Neural cell (in vitro differentiated cells): ENCODE results near the gene PRRX1. TPM values are rescaled to one million over a fixed set of nuclear protein-coding genes. Genes with fewer than 3 reads are reported as not detected.

Experiments
- H2AFZ ChIP-seq: fragments of 200-600, 300-800 bp; sonication (generic), shearing (Covaris generic); 2 replicates; pipeline ENCODE4 v1.6.0; 2014; ENCODE audit warnings: low read depth, mild to moderate bottlenecking, antibody characterized with exemption, low read length, moderate library complexity
- H3F3A ChIP-seq: fragments of 200-600 bp; shearing (Covaris generic); 2 replicates; pipeline ENCODE4 v1.6.1; 2016; ENCODE audit warnings: mild to moderate bottlenecking, moderate library complexity, mixed read lengths, antibody characterized with exemption, low read length; ENCODE audit not compliant: insufficient read depth, poor library complexity, severe bottlenecking
- H3K27ac ChIP-seq: fragments of 200-600, 300-800 bp; sonication (generic), shearing (Covaris generic); 2 replicates; pipeline ENCODE4 v1.5.1; 2014; ENCODE audit warnings: mild to moderate bottlenecking, low read length, moderate library complexity
- H3K27me3 ChIP-seq: fragments of 300-800, 200-600 bp; sonication (generic), shearing (Covaris generic); 2 replicates; pipeline ENCODE4 v1.6.0; 2014; ENCODE audit warnings: mild to moderate bottlenecking, low read depth, low read length, moderate library complexity; ENCODE audit not compliant: insufficient read depth
- H3K36me3 ChIP-seq: fragments of 300-800, 200-600 bp; sonication (generic), shearing (Covaris generic); 2 replicates; pipeline ENCODE4 v1.5.1; 2014; ENCODE audit warnings: mild to moderate bottlenecking, antibody characterized with exemption, low read length, moderate library complexity; ENCODE audit not compliant: insufficient read depth
- H3K4me2 ChIP-seq: fragments of 300-800, 200-600 bp; sonication (generic), shearing (Covaris generic); 2 replicates; pipeline ENCODE4 v1.6.0; 2014; ENCODE audit warnings: mild to moderate bottlenecking, low read length
- H3K4me3 ChIP-seq: fragments of 300-800, 200-600 bp; sonication (generic), shearing (Covaris generic); 2 replicates; pipeline ENCODE4 v1.5.1; 2014; ENCODE audit warnings: mild to moderate bottlenecking, low read length, moderate library complexity
- H3K79me2 ChIP-seq: fragments of 200-600 bp; shearing (Covaris generic); replicated peaks from 2 replicates; pipeline ENCODE4 v1.6.0; 2014; ENCODE audit warnings: mild to moderate bottlenecking, low read length, moderate library complexity; ENCODE audit not compliant: insufficient read depth
- H3K9ac ChIP-seq: fragments of 300-800, 200-600 bp; sonication (generic), shearing (Covaris generic); 2 replicates; pipeline ENCODE4 v1.6.1; 2016; ENCODE audit warnings: mild to moderate bottlenecking, low read length, mixed read lengths
- H3K9me2 ChIP-seq: fragments of 200-600 bp; shearing (Covaris generic); 2 replicates; pipeline ENCODE4 v1.6.1; 2016; ENCODE audit warnings: mild to moderate bottlenecking, low read length, mixed read lengths; ENCODE audit not compliant: insufficient read depth
- H3K9me3 ChIP-seq: fragments of 200-600, 300-800 bp; sonication (generic), shearing (Covaris generic); 2 replicates; pipeline ENCODE4 v1.6.1; 2016; ENCODE audit warnings: mild to moderate bottlenecking, mixed run types, low read length, moderate library complexity, mixed read lengths
- H4K20me1 ChIP-seq: fragments of 200-600 bp; shearing (Covaris generic); 2 replicates; pipeline ENCODE4 v1.6.1; 2016; ENCODE audit warnings: mild to moderate bottlenecking, mixed run types; ENCODE audit not compliant: insufficient read depth
- EP300 ChIP-seq: fragments of 450-650 bp; conservative IDR thresholded peaks from 2 replicates; pipeline ENCODE4 v1.6.1; 2014; ENCODE audit warnings: antibody characterized with exemption, mild to moderate bottlenecking, moderate library complexity; ENCODE audit not compliant: poor library complexity, severe bottlenecking
- EZH2 ChIP-seq: fragments of 200-600, 300-800 bp; shearing (Covaris generic), sonication (generic); IDR thresholded peaks from 2 replicates; pipeline ENCODE4 v1.6.1; 2014; ENCODE audit warnings: antibody characterized with exemption, low read length, borderline replicate concordance, mild to moderate bottlenecking; ENCODE audit not compliant: insufficient read depth, poor library complexity, severe bottlenecking
- MXI1 ChIP-seq: fragments of 450-650 bp; conservative IDR thresholded peaks from 2 replicates; pipeline ENCODE4 v1.6.1; 2014; ENCODE audit warnings: antibody characterized with exemption, mild to moderate bottlenecking; ENCODE audit not compliant: poor library complexity, severe bottlenecking
- POLR2AphosphoS5 ChIP-seq: IDR thresholded peaks from 2 replicates; pipeline ENCODE4 v1.6.1; 2012
- RAD21 ChIP-seq: fragments of 450-650 bp; conservative IDR thresholded peaks from 2 replicates; pipeline ENCODE4 v1.6.1; 2014; ENCODE audit warnings: antibody characterized with exemption, mild to moderate bottlenecking, moderate library complexity
- SMC3 ChIP-seq: fragments of 450-650 bp; conservative IDR thresholded peaks from 2 replicates; pipeline ENCODE4 v1.6.1; 2014; ENCODE audit warnings: antibody characterized with exemption, mild to moderate bottlenecking, moderate library complexity; ENCODE audit not compliant: poor library complexity
- TAF1 ChIP-seq: IDR thresholded peaks from 2 replicates; pipeline ENCODE4 v1.6.1; 2012; ENCODE audit warnings: low read depth
- polyA plus RNA-seq: library from polyadenylated mRNA; depleted of rRNA; stranded (reverse); fragments of >200 nt; gene quantifications from 2 replicates; pipeline ENCODE4 v1.2.3, GENCODE V29; 2014
- TF ChIP-seq, protein P1 (sequence below): IDR thresholded peaks from 2 replicates; pipeline ENCODE4 v1.6.1; 2012; ENCODE audit warnings: borderline replicate concordance
- TF ChIP-seq, protein P2 (sequence below): fragments of 450-650 bp; IDR thresholded peaks from 2 replicates; pipeline ENCODE4 v1.5.1; 2014; ENCODE audit warnings: antibody characterized with exemption, mild to moderate bottlenecking, moderate library complexity; ENCODE audit not compliant: poor library complexity, severe bottlenecking

Gene PRRX1
- polyA plus RNA-seq, 1 donor from 2014 or later: 0.10 TPM

DNA sequence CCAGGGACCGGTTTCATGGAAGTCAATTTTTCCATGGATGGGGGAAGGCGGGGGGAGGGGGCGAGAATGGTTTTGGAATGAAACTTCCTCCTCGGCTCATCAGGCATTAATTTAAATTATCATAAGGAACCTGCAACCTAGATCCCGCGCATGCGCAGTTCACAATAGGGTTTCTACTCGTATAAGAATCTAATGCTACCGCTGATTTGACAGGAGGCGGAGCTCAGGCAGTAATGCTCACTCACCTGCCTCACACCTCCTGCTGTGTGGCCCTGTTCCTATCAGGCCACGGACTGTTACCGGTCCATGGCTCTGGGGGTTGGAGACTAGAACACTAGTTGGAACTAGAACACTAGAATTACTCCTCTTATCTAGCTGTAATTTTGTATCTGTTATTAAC lies 38.0 kb downstream of the PRRX1 start:
- Histone ChIP-seq H3K79me2 (no peaks in the 10 kb centered on the region), H4K20me1 (no peaks in the 10 kb centered on the region), H3K36me3 (no peaks in the 10 kb centered on the region), H3K9me2 (no peaks in the 10 kb centered on the region), H3K27me3 (no peaks in the 10 kb centered on the region), H3K27ac (no peak overlapping the region), H2AFZ (no peak overlapping the region), H3K4me3 (no peak overlapping the region), H3K9me3 (no peaks in the 10 kb centered on the region), H3F3A (no peaks in the 10 kb centered on the region), H3K9ac (no peak overlapping the region), H3K4me2 (no peak overlapping the region)
- TF ChIP-seq EP300: no peak

DNA sequence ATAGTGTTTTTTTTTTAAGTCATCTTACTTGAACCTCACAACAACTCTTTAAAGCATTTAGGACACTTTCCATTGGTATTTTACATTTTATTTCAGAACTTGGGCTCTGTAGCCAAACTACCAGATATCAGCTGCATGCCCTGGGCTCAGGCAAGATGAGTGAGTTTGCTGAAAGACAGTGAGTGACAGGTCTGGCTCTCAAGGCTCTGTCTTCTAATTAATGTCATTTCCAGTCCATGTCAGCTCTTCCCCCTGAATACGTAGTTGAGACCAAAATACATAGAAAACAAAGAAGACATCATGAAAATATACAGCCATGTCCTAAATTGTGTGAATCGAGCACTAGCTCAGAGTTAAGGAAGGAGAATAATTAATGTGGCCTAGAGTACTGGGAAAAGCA lies 39.7 kb downstream of the PRRX1 start:
- TF ChIP-seq EP300: peak; percentile 67
- TF ChIP-seq POLR2AphosphoS5: no peak
- no peak overlapping the region for H3K27ac ChIP-seq
- H3F3A ChIP-seq: no peaks in the 10 kb centered on the region
- H3K27me3 ChIP-seq: no peaks in the 10 kb centered on the region
- H3K79me2 ChIP-seq: no peaks in the 10 kb centered on the region
- no peak overlapping the region for H3K4me2 ChIP-seq
- H3K9me3 ChIP-seq: no peaks in the 10 kb centered on the region
- no peak overlapping the region for H3K4me3 ChIP-seq
- H3K36me3 ChIP-seq: no peaks in the 10 kb centered on the region
- H2AFZ ChIP-seq: no peak overlapping the region
- H3K9ac ChIP-seq: no peak overlapping the region
- H4K20me1 ChIP-seq: no peaks in the 10 kb centered on the region
- no peaks in the 10 kb centered on the region for H3K9me2 ChIP-seq

DNA sequence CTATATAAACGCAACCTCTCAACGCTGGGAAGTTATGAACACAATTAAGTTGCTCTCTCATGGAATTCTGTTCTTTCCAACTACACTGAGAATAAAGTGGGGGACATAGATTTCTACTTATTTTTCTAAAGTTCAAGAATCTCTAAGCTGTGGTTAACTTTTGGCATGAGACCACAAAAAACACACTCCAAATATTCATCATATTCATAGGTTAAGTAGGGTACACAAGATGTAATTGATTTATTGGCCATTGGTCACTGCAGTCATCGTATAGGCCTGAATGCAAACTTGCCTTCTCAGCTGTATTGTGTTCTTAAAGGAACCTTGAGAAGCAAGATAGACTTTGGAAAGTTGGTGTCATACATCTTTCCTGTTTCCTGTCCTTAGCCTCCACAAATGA lies 40.3 kb downstream of the PRRX1 start:
- Histone ChIP-seq H4K20me1 (no peaks in the 10 kb centered on the region), H3K79me2 (no peaks in the 10 kb centered on the region), H3K9me2 (no peaks in the 10 kb centered on the region), H3K9me3 (no peaks in the 10 kb centered on the region), H2AFZ (no peak overlapping the region), H3K4me2 (no peak overlapping the region), H3K27ac (no peak overlapping the region), H3K9ac (no peak overlapping the region), H3K4me3 (no peak overlapping the region), H3K36me3 (no peaks in the 10 kb centered on the region), H3K27me3 (no peaks in the 10 kb centered on the region), H3F3A (no peaks in the 10 kb centered on the region)
- TF ChIP-seq TAF1: no peak
- no peak for TF ChIP-seq EZH2
- TF ChIP-seq, protein P1, sequence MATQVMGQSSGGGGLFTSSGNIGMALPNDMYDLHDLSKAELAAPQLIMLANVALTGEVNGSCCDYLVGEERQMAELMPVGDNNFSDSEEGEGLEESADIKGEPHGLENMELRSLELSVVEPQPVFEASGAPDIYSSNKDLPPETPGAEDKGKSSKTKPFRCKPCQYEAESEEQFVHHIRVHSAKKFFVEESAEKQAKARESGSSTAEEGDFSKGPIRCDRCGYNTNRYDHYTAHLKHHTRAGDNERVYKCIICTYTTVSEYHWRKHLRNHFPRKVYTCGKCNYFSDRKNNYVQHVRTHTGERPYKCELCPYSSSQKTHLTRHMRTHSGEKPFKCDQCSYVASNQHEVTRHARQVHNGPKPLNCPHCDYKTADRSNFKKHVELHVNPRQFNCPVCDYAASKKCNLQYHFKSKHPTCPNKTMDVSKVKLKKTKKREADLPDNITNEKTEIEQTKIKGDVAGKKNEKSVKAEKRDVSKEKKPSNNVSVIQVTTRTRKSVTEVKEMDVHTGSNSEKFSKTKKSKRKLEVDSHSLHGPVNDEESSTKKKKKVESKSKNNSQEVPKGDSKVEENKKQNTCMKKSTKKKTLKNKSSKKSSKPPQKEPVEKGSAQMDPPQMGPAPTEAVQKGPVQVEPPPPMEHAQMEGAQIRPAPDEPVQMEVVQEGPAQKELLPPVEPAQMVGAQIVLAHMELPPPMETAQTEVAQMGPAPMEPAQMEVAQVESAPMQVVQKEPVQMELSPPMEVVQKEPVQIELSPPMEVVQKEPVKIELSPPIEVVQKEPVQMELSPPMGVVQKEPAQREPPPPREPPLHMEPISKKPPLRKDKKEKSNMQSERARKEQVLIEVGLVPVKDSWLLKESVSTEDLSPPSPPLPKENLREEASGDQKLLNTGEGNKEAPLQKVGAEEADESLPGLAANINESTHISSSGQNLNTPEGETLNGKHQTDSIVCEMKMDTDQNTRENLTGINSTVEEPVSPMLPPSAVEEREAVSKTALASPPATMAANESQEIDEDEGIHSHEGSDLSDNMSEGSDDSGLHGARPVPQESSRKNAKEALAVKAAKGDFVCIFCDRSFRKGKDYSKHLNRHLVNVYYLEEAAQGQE: no peak
- no peak for TF ChIP-seq EP300
- TF ChIP-seq SMC3: no peak
- no peak for TF ChIP-seq POLR2AphosphoS5
- TF ChIP-seq, protein P2, sequence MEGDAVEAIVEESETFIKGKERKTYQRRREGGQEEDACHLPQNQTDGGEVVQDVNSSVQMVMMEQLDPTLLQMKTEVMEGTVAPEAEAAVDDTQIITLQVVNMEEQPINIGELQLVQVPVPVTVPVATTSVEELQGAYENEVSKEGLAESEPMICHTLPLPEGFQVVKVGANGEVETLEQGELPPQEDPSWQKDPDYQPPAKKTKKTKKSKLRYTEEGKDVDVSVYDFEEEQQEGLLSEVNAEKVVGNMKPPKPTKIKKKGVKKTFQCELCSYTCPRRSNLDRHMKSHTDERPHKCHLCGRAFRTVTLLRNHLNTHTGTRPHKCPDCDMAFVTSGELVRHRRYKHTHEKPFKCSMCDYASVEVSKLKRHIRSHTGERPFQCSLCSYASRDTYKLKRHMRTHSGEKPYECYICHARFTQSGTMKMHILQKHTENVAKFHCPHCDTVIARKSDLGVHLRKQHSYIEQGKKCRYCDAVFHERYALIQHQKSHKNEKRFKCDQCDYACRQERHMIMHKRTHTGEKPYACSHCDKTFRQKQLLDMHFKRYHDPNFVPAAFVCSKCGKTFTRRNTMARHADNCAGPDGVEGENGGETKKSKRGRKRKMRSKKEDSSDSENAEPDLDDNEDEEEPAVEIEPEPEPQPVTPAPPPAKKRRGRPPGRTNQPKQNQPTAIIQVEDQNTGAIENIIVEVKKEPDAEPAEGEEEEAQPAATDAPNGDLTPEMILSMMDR: no peak
- TF ChIP-seq RAD21: no peak
- no peak for TF ChIP-seq MXI1
